Heart right ventricle (tissue), 16 donors: ENCODE data around the gene PDYN. TPM values are rescaled to one million over a fixed set of nuclear protein-coding genes. Genes with fewer than 3 reads are reported as not detected.

ENCODE experiments used
- ATAC-seq, 8 donors: fragments of 200-7000 bp; cut with Tn5 transposase; one replicate each; pipeline ENCODE4 v1.9.1; 2020; ENCODE audit warnings: mild to moderate bottlenecking in 8 of 8, moderate library complexity in 8 of 8, moderate number of reproducible peaks in 1 of 8
- DNase-seq, 2 donors: peaks; one replicate each; pipeline ENCODE4 v3.0.0-alpha.2; 2020
- H3K27ac ChIP-seq, 10 donors: fragments of 200-600 bp; sonication (generic) in 2 of 10; one replicate each; pipeline versions ENCODE4 v1.5.0 to v1.8.0; 2020 to 2022; ENCODE audit warnings: mild to moderate bottlenecking in 3 of 10
- H3K27me3 ChIP-seq, 7 donors: fragments of 200-600 bp; one replicate each; pipeline ENCODE4 v1.8.0; 2021 to 2022; ENCODE audit warnings: mild to moderate bottlenecking in 2 of 7
- H3K36me3 ChIP-seq, 9 donors: fragments of 200-600 bp; sonication (generic) in 1 of 9; one replicate each; pipeline versions ENCODE4 v1.5.0 to v1.8.0; 2020 to 2022; ENCODE audit warnings: mild to moderate bottlenecking in 2 of 9
- H3K4me1 ChIP-seq, 9 donors: fragments of 200-600 bp; sonication (generic) in 1 of 9; one replicate each; pipeline versions ENCODE4 v1.5.0 to v1.8.0; 2020 to 2022; ENCODE audit warnings: mild to moderate bottlenecking in 4 of 9
- H3K4me3 ChIP-seq, 10 donors: fragments of 200-600 bp; sonication (generic) in 2 of 10; one replicate each; pipeline versions ENCODE4 v1.5.0 to v1.8.0; 2020 to 2022; ENCODE audit warnings: mild to moderate bottlenecking in 7 of 10, moderate library complexity in 2 of 10
- H3K9me3 ChIP-seq, 11 donors: fragments of 200-600 bp in 10 of 11; sonication (generic) in 2 of 11; one replicate each; pipeline versions ENCODE4 v1.5.0 to v1.8.0; 2013 to 2022; ENCODE audit warnings: mild to moderate bottlenecking in 2 of 11, control low read depth in 1 of 11, moderate library complexity in 1 of 11
- WGBS, 2 donors: extraction: QIAGEN DNeasy Blood & Tissue Kit; methylation state at CpG; one replicate each; pipeline ENCODE4 v1.1.7; 2013; ENCODE audit warnings: inconsistent platforms in 1 of 2; 5-methylcytosine and 5-hydroxymethylcytosine counted together
- intact Hi-C, 10 donors: fragments of 100-400 bp; cut with DNase I; formaldehyde crosslinking; loops; one replicate each; pipeline versions ENCODE4 v1.11.1 to v1.14.2; 2022
- polyA plus RNA-seq, 2 donors: library from polyadenylated mRNA; stranded (reverse); fragments of 200-250 nt; gene quantifications; one replicate each; pipeline ENCODE4 v1.2.3, GENCODE V29; 2013
- total RNA-seq, 10 donors: library from RNA; stranded (reverse); fragmentation: NEBNext Ultra II Directional in 3 of 10; extraction: Animal tissue kit (Norgen Biotek cat#: 25700) in 3 of 10; gene quantifications; one replicate each; pipeline versions ENCODE4 v1.2.1 to v1.2.4, GENCODE V29; 2021 to 2023
- TF ChIP-seq, protein P1 (sequence below), 9 donors: fragments of 200-600 bp; sonication (generic) in 2 of 9; IDR thresholded peaks; one replicate each; pipeline versions ENCODE4 v1.5.0 to v1.8.0; 2021 to 2022; ENCODE audit warnings: antibody characterized with exemption in 9 of 9, mild to moderate bottlenecking in 5 of 9, moderate library complexity in 1 of 9
- donor health status: Arrhythmogenic right ventricular cardiomyopathy.
- donor health status: ischemic (EF 13 %, LVEDD 7.1; RV severe dilation, severe dysfunction).
- donor health status: healthy with polysubstance abuse.
- donor health status: DM: no; HTN: yes; CAD: no.
- donor health status: DM: no; HTN: no; CAD: no.
- donor health status: ischemic (EF 25% LVEDD 6.9; RV normal size, moderate dysfunction).
- donor health status: ischemic (EF 25% LVEDD 5.7; RV mildly dilated, moderate dysfunction).
- donor health status: healthy.
- donor health status: DM: yes; HTN: yes; CAD: no.
- donor health status: Ischemic cardiomyopathy.
- donor health status: ischemic (EF 35%, LVEDD 5.7; RV mildly dilated, moderate dysfunction).
- donor health status: nonischemic (EF 11% LVEDD 7.7; RV severe dilation, severe dysfunction).
- donor health status: DM: yes; HTN: yes; CAD: no.
- donor health status: PGD.
- donor health status: ischemic (EF 29% LVEDD 5.4; RV normal size, mild dysfunction).
- donor health status: nonischemic (EF 23%, LVEDD 6.1; RV moderate dilation, normal function).

Gene PDYN
- total and polyA plus RNA-seq, 12 donors: not detected

DNA sequence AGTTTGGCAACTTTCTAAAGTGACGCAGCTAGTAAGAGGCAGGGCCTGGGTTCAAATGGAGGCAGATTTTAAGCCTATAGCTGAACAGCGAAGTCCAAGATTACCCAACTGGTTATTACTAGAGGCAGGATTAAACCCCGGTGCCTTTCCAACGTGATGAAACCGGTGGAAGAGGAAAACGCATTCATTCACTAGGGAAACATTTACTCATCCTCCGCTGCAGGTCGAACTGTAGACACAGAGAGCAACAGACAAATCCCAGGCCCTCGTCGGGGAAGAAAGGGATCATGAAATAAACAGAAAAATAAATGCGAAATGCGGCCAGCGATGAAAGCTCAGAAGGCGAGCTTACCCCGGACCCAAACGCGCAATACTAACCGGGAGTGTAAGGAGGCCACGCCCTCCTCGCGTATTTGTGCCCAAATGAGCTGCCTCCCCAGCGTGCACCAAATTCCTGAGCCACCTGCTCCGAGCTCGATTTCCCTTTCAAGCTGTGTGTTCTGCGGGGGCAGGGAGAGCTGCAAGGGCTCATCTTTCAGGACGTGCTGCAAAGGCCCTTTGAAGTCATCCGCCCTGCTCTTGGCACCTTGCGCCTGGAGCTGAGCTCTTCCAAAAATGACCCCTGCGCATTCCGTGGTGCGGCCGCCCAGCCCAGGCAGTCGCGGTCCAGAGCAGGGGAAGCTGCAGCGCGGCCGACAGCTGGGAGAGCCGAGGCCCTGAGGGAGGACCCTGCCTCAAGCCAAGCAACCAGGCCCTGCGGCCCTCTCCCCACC lies 46.9 kb downstream of the PDYN start:
- intact Hi-C loops: loop anchor here in 1 of 10 donors (10.0 kb wide), 1 partner anchor 142 kb away; no protein-coding TSS in a partner anchor
- WGBS, 2 donors: 7 to 9% methylated on average over 39 of the region's 39 CpGs

DNA sequence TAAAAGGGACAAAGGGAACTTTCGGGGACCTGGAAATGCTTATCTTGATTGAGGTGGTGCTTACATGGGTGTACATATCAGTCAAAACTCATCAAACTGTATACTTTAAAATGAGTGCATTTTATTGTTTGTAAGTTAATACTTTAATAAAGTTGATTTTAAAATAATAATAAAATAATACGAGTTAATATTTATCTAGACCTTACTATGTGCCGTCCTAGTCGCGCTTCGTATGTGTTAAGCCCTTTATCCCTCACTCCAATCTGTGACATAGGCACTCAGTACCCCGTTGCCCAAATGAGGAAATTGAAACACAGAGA lies 47.5 kb downstream of the PDYN start:
- TF ChIP-seq, protein P1, sequence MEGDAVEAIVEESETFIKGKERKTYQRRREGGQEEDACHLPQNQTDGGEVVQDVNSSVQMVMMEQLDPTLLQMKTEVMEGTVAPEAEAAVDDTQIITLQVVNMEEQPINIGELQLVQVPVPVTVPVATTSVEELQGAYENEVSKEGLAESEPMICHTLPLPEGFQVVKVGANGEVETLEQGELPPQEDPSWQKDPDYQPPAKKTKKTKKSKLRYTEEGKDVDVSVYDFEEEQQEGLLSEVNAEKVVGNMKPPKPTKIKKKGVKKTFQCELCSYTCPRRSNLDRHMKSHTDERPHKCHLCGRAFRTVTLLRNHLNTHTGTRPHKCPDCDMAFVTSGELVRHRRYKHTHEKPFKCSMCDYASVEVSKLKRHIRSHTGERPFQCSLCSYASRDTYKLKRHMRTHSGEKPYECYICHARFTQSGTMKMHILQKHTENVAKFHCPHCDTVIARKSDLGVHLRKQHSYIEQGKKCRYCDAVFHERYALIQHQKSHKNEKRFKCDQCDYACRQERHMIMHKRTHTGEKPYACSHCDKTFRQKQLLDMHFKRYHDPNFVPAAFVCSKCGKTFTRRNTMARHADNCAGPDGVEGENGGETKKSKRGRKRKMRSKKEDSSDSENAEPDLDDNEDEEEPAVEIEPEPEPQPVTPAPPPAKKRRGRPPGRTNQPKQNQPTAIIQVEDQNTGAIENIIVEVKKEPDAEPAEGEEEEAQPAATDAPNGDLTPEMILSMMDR (IDR thresholded peaks at IDR 0.05): no peak
- H3K27me3 ChIP-seq: peaks cover 0 to 37% (median 8%) of the 10 kb centered on the region in 7 donors
- no peaks in the 10 kb centered on the region for H3K36me3 ChIP-seq
- H3K27ac ChIP-seq: peak overlapping the region in 2 of 10 donors; percentile 20 to 88
- no peak for DNase-seq
- 69 to 77% methylated on average over 7 of the region's 7 CpGs for WGBS, 2 donors
- peak overlapping the region in 2 of 10 donors; percentile 37 to 40 for H3K4me3 ChIP-seq
- no peaks in the 10 kb centered on the region for H3K9me3 ChIP-seq
- peak in 3 of 8 donors; percentile 14 to 50 (median 28) for ATAC-seq
- intact Hi-C loops: loop anchor here in 1 of 10 donors (10.0 kb wide), 1 partner anchor 142 kb away; no protein-coding TSS in a partner anchor
- H3K4me1 ChIP-seq: peaks cover 0 to 95% (median 15%) of the 10 kb centered on the region in 9 donors

More for the DNA sequence above, 46.9 kb downstream of the PDYN start:
- DNase-seq: peak in 1 of 2 donors; percentile 30
- H3K27ac ChIP-seq: peak overlapping the region in 2 of 10 donors; percentile 17 to 88
- no peaks in the 10 kb centered on the region for H3K9me3 ChIP-seq
- H3K4me3 ChIP-seq: peak overlapping the region in 8 of 10 donors; percentile 16 to 42 (median 34)
- H3K27me3 ChIP-seq: peaks cover 0 to 37% (median 8%) of the 10 kb centered on the region in 7 donors
- peaks cover 0 to 96% (median 15%) of the 10 kb centered on the region in 9 donors for H3K4me1 ChIP-seq
- no peaks in the 10 kb centered on the region for H3K36me3 ChIP-seq
- peak in 7 of 8 donors; percentile 7 to 43 (median 26) for ATAC-seq
- TF ChIP-seq, protein P1 (IDR thresholded peaks at IDR 0.05): no peak

DNA sequence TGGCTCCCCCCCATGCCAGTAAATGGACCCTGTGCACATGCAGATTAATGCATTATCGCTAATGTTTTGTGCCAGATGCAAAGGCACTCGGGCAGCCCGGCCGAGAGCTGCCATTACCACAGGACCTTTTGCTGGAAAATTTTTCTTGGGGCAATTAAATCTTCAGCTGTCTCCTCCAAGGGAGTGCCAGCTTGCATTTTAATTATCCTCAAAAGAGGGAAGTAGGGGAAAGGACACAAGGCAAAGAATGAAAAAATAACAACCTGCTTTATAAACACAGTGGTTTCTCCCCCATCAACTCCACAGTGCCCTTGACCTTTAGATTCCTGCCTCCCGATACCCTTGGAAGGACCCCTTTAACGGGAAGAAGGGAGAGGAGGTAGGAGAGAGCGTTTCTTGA lies 48.2 kb downstream of the PDYN start:
- no peaks in the 10 kb centered on the region for H3K36me3 ChIP-seq
- WGBS, 2 donors: 70 to 87% methylated on average over 7 of the region's 7 CpGs
- no peak for ATAC-seq
- TF ChIP-seq, protein P1 (IDR thresholded peaks at IDR 0.05): no peak
- H3K9me3 ChIP-seq: no peaks in the 10 kb centered on the region
- H3K27me3 ChIP-seq: peaks cover 0 to 37% (median 8%) of the 10 kb centered on the region in 7 donors
- peak overlapping the region in 1 of 10 donors; percentile 26 for H3K4me3 ChIP-seq
- peak overlapping the region in 2 of 10 donors; percentile 20 to 88 for H3K27ac ChIP-seq
- DNase-seq: no peak
- intact Hi-C loops: loop anchor here in 1 of 10 donors (10.0 kb wide), 1 partner anchor 141 kb away; no protein-coding TSS in a partner anchor
- H3K4me1 ChIP-seq: peaks cover 0 to 94% (median 15%) of the 10 kb centered on the region in 9 donors

DNA sequence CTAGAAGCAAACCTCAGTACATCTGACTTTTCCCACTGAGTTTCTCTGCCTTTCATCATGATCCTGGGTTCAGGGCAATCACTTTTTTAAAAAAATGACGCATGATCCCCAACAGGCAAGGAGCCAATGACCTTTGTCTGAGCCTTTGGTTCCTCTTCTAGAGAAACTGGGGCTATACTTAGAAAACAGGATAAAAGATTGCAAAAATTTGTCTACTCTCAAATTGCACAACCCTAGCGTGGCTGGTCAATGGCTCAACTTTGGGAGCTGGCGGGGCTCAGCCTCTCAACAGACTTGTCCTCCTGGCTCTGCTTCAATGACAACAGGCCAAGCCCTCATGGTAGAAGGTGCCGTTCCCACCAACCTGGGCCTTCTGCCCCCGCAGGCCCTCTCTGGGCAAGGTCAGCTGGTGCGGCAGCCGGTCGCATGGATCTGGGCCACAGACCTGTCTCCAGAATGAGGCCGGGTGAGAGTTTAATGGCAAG lies 48.7 kb downstream of the PDYN start:
- intact Hi-C loops: loop anchor here in 1 of 10 donors (10.0 kb wide), 1 partner anchor 140 kb away; no protein-coding TSS in a partner anchor
- Histone ChIP-seq H3K4me3 (peak overlapping the region in 1 of 10 donors; percentile 26), H3K9me3 (no peaks in the 10 kb centered on the region), H3K27me3 (peaks cover 0 to 37% (median 8%) of the 10 kb centered on the region in 7 donors), H3K4me1 (peaks cover 0 to 94% (median 15%) of the 10 kb centered on the region in 9 donors), H3K27ac (peak overlapping the region in 2 of 10 donors; percentile 6 to 88), H3K36me3 (no peaks in the 10 kb centered on the region)
- 69 to 88% methylated on average over 9 of the region's 9 CpGs for WGBS, 2 donors
- DNase-seq (peak; percentile 35 to 46), ATAC-seq (peak; percentile 34 to 71 (median 55))
- TF ChIP-seq, protein P1 (IDR thresholded peaks at IDR 0.05): no peak
